ENCODE data around the gene SLC9A3. TPM values are rescaled to one million over a fixed set of nuclear protein-coding genes. Genes with fewer than 3 reads are reported as not detected.

The SLC9A3 gene
- total RNA-seq, 1 experiment from 2014 or later = 1.5 TPM

GRCh38 chr5:489689-490080, 34.6 kb downstream of the SLC9A3 start:
- Histone ChIP-seq H3K4me1 (ENCODE audit: control insufficient read depth in 1 of 2, insufficient read depth in 2 of 2, low read length in 2 of 2) (peaks cover 0 to 9% of the 10 kb centered on the region in 2 experiments; a peak in 3 of 4 replicates), H4K20me1 (ENCODE audit: insufficient read depth) (no peaks in the 10 kb centered on the region), H3K9me3 (ENCODE audit: control insufficient read depth in 1 of 2, insufficient read depth in 1 of 2, low read depth in 1 of 2, low read length in 2 of 2) (no peaks in the 10 kb centered on the region), H3K27me3 (ENCODE audit: insufficient read depth, low read length) (no peaks in the 10 kb centered on the region), H2AFZ (ENCODE audit: low read depth, low read length, poor library complexity, severe bottlenecking) (no peak overlapping the region), H3K27ac (ENCODE audit: low read depth, low read length) (no peak overlapping the region), H3K4me2 (ENCODE audit: low read length) (no peak overlapping the region), H3K4me3 (replicated peaks in 1 of 2; ENCODE audit: low read depth in 1 of 2, low read length in 2 of 2) (no peak overlapping the region), H3K9me2 (ENCODE audit: insufficient read depth) (no peaks in the 10 kb centered on the region), H3K9ac (ENCODE audit: low read length) (no peak overlapping the region), H3K79me2 (ENCODE audit: insufficient read depth, low read length) (no peaks in the 10 kb centered on the region), H3K36me3 (ENCODE audit: control insufficient read depth in 1 of 2, insufficient read depth in 2 of 2, low read length in 2 of 2) (no peaks in the 10 kb centered on the region)
- intact Hi-C loops (cut with micrococcal nuclease) = no loop called here
- ChIA-PET POLR2A (no interaction called here), RAD21 (ENCODE audit: low non-redundant PET in 1 of 2, low total read pairs in 2 of 2, uncharacterized antibody in 2 of 2, unreplicated experiment in 2 of 2) (no interaction called here), CTCF (no interaction called here)
- ATAC-seq = no peak
- no TSS peak for BruUV-seq (replicated peaks)
- DNase-seq (ENCODE audit: low read depth, low spot score) = no peak
- TF ChIP-seq CTCF (IDR thresholded peaks at IDR 0.05 in 2 of 3, conservative IDR thresholded peaks at IDR 0.05 in 1 of 3; ENCODE audit: borderline replicate concordance in 1 of 3, insufficient read depth in 1 of 3, low read depth in 2 of 3, low read length in 2 of 3) = no peak
- TF ChIP-seq CBX3 (IDR thresholded peaks at IDR 0.05; ENCODE audit: low read depth) = no peak
- no peak for TF ChIP-seq POLR2AphosphoS5 (IDR thresholded peaks at IDR 0.05; ENCODE audit: low read depth, low read length)
- TF ChIP-seq ZFX (IDR thresholded peaks at IDR 0.05) = no peak
- no peak for TF ChIP-seq ATF3 (IDR thresholded peaks at IDR 0.05)
- TF ChIP-seq CEBPB (IDR thresholded peaks at IDR 0.05; ENCODE audit: low read depth) = no peak
- TF ChIP-seq YY1 (IDR thresholded peaks at IDR 0.05; ENCODE audit: extremely low read depth, insufficient replicate concordance, low read depth, low read length) = no peak
- TF ChIP-seq SRF (IDR thresholded peaks at IDR 0.05; ENCODE audit: low read depth) = no peak
- no peak for TF ChIP-seq EGR1 (IDR thresholded peaks at IDR 0.05; ENCODE audit: low read depth)
- no peak for TF ChIP-seq TCF7L2 (IDR thresholded peaks at IDR 0.05; ENCODE audit: borderline replicate concordance, extremely low read depth, insufficient read depth, insufficient read length)
- no peak for TF ChIP-seq RAD21 (IDR thresholded peaks at IDR 0.05; ENCODE audit: low read depth)
- TF ChIP-seq SIN3A (IDR thresholded peaks at IDR 0.05; ENCODE audit: low read depth) = no peak
- TF ChIP-seq REST (IDR thresholded peaks at IDR 0.05; ENCODE audit: low read depth) = no peak
- TF ChIP-seq MAX (IDR thresholded peaks at IDR 0.05) = no peak
- no peak for TF ChIP-seq ELF1 (IDR thresholded peaks at IDR 0.05; ENCODE audit: borderline replicate concordance, low read depth)
- TF ChIP-seq SP1 (IDR thresholded peaks at IDR 0.05; ENCODE audit: low read depth) = no peak
